K562 (cell line): ENCODE data around the gene SERPINH1. TPM values are rescaled to one million over a fixed set of nuclear protein-coding genes. Genes with fewer than 3 reads are reported as not detected.

Source experiments
- BACH1 ChIP-seq: fragments of 200-800 bp; sonication (Bioruptor generic); IDR thresholded peaks from 2 replicates; pipeline ENCODE4 v1.6.1; 2016; ENCODE audit warnings: missing genetic modification characterization, missing compliant biosample characterization
- CBX3 ChIP-seq, 2 experiments: IDR thresholded peaks; 1 replicate in 1 of 2; 2 replicates in 1 of 2; pipeline ENCODE4 v1.6.1; 2012; ENCODE audit warnings: inconsistent platforms in 2 of 2, low read length in 2 of 2, borderline replicate concordance in 1 of 2, control low read depth in 1 of 2
- ELK1 ChIP-seq: sonication (generic); formaldehyde crosslinking; IDR thresholded peaks from 2 replicates; pipeline ENCODE4 v1.8.1; 2022; ENCODE audit warnings: missing genetic modification reagents
- HMGXB4 ChIP-seq: sonication (generic); formaldehyde crosslinking; IDR thresholded peaks from 2 replicates; pipeline ENCODE4 v1.8.1; 2023; ENCODE audit warnings: mild to moderate bottlenecking, missing genetic modification reagents
- IRF2 ChIP-seq: sonication (generic); formaldehyde crosslinking; IDR thresholded peaks from 2 replicates; pipeline ENCODE4 v1.8.1; 2022; ENCODE audit warnings: mild to moderate bottlenecking, missing genetic modification reagents
- JUN ChIP-seq, 2 experiments: sonication (generic) in 1 of 2; formaldehyde crosslinking in 1 of 2; IDR thresholded peaks; 2 replicates each; pipeline versions ENCODE4 v1.6.1 to v1.8.0; 2012 to 2022; ENCODE audit warnings: borderline replicate concordance in 2 of 2, mild to moderate bottlenecking in 2 of 2, improper control_type of control experiment in 1 of 2, low read depth in 1 of 2, low read length in 1 of 2, missing genetic modification reagents in 1 of 2
- L3MBTL2 ChIP-seq: fragments of 450-650 bp; IDR thresholded peaks from 2 replicates; pipeline ENCODE4 v1.6.1; 2016; ENCODE audit warnings: mild to moderate bottlenecking, moderate library complexity
- MAX ChIP-seq: sonication (generic); formaldehyde crosslinking; IDR thresholded peaks from 2 replicates; pipeline ENCODE4 v1.9.0; 2022; ENCODE audit warnings: mild to moderate bottlenecking, missing genetic modification reagents
- SP2 ChIP-seq: IDR thresholded peaks from 2 replicates; pipeline ENCODE4 v1.6.1; 2011; ENCODE audit warnings: mild to moderate bottlenecking, low read depth, low read length, moderate library complexity; ENCODE audit not compliant: poor library complexity, severe bottlenecking; ENCODE audit errors: extremely low read depth
- TCF7L2 ChIP-seq: fragments of 150-350 bp; IDR thresholded peaks from 2 replicates; pipeline ENCODE4 v1.6.1; 2016; ENCODE audit warnings: low read depth, mild to moderate bottlenecking, low read length, moderate library complexity
- ZFP91 ChIP-seq: sonication (generic); formaldehyde crosslinking; IDR thresholded peaks from 2 replicates; pipeline ENCODE4 v1.8.0; 2022; ENCODE audit warnings: mild to moderate bottlenecking, missing genetic modification reagents
- ZNF124 ChIP-seq: sonication (generic); formaldehyde crosslinking; IDR thresholded peaks from 2 replicates; pipeline ENCODE4 v1.8.1; 2022; ENCODE audit warnings: missing genetic modification reagents
- ZNF217 ChIP-seq: sonication (generic); formaldehyde crosslinking; IDR thresholded peaks from 2 replicates; pipeline ENCODE4 v1.8.0; 2022; ENCODE audit warnings: mild to moderate bottlenecking, missing genetic modification reagents
- ZNF318 ChIP-seq, 2 experiments: fragments of 450-650 bp; IDR thresholded peaks; 2 replicates each; pipeline ENCODE4 v1.6.1; 2016; ENCODE audit warnings: mild to moderate bottlenecking in 2 of 2, borderline replicate concordance in 1 of 2, low read depth in 1 of 2, moderate library complexity in 1 of 2
- polyA plus RNA-seq, 8 experiments: library from polyadenylated mRNA; depleted of rRNA in 4 of 8; stranded (reverse) in 5 of 8; unstranded in 3 of 8; fragments of >200 nt; fragmentation: Nextera tagmentation in 2 of 8; fragmentation: Illumina TruSeq in 1 of 8; extraction: Ambion mirVana in 2 of 8; extraction: Trizol in 1 of 8; gene quantifications; 2 replicates each; pipeline versions ENCODE4 v1.2.1 to v1.2.3, GENCODE V29; 2011 to 2014; ENCODE audit warnings: inconsistent platforms in 1 of 8, missing spikeins in 1 of 8
- total RNA-seq, 7 experiments: library from RNA; depleted of rRNA in 6 of 7; stranded (reverse); fragments of >200 nt in 6 of 7; fragmentation: Illumina TruSeq in 2 of 7; extraction: Trizol in 2 of 7; gene quantifications; 2 replicates each; pipeline versions ENCODE4 v1.2.1 to v1.2.3, GENCODE V29; 2011 to 2021; ENCODE audit warnings: low replicate concordance in 1 of 7

Gene SERPINH1
- total and polyA plus RNA-seq, 9 of the 15 experiments (the other 6 are each of a cell fraction or from before 2014, with no cell fraction given): 2.8 to 106 (median 67.9) TPM

GRCh38 chr11:75576499-75576918 is 14.5 kb downstream of the SERPINH1 start (continued):
- peak; percentile 98 for TF ChIP-seq MAX (CRISPR knock-in tag)
- peak; percentile 84 for TF ChIP-seq L3MBTL2
- no peak for TF ChIP-seq HMGXB4
- TF ChIP-seq TCF7L2: no peak
- peak in 1 of 2 experiments; percentile 12; a peak in 1 of 3 replicates for TF ChIP-seq CBX3 (IDR thresholded peaks at IDR 0.05; ENCODE audit: borderline replicate concordance in 1 of 2, low read length in 2 of 2)
- TF ChIP-seq ZFP91: no peak
- TF ChIP-seq ZNF318 (IDR thresholded peaks at IDR 0.05; ENCODE audit: borderline replicate concordance in 1 of 2, low read depth in 1 of 2): no peak
- TF ChIP-seq IRF2: no peak
- no peak for TF ChIP-seq SP2
- no peak for TF ChIP-seq BACH1 (tag)
- TF ChIP-seq ZNF124 (CRISPR knock-in tag): no peak
- no peak for TF ChIP-seq ZNF217 (CRISPR knock-in tag)
- no peak for TF ChIP-seq JUN (IDR thresholded peaks at IDR 0.05; ENCODE audit: borderline replicate concordance, low read depth, low read length)
- no peak for TF ChIP-seq JUN (CRISPR knock-in tag; IDR thresholded peaks at IDR 0.05; ENCODE audit: borderline replicate concordance)
- no peak for TF ChIP-seq ELK1 (CRISPR knock-in tag)
